HFFc6 (cell line): ENCODE data around the gene TMEM236. TPM values are rescaled to one million over a fixed set of nuclear protein-coding genes. Genes with fewer than 3 reads are reported as not detected.

Source experiments
- DNase-seq: peaks from one replicate; pipeline ENCODE4 v3.0.0-alpha.2; 2018
- H3K27ac Mint-ChIP-seq: 2 replicates; pipeline ENCODE4 v1.8.0; 2020; ENCODE audit warnings: mild to moderate bottlenecking, mixed read lengths
- H3K27me3 Mint-ChIP-seq: 2 replicates; pipeline ENCODE4 v1.8.0; 2021; ENCODE audit warnings: mild to moderate bottlenecking, moderate library complexity, mixed read lengths; ENCODE audit not compliant: insufficient read depth
- H3K36me3 Mint-ChIP-seq: 2 replicates; pipeline ENCODE4 v1.8.0; 2021; ENCODE audit warnings: low read depth, mixed read lengths
- H3K4me1 Mint-ChIP-seq: 2 replicates; pipeline ENCODE4 v1.8.0; 2020; ENCODE audit warnings: low read depth, mixed read lengths
- H3K4me3 Mint-ChIP-seq: 2 replicates; pipeline ENCODE4 v1.8.0; 2020; ENCODE audit warnings: mild to moderate bottlenecking, moderate library complexity, mixed read lengths
- H3K9me3 Mint-ChIP-seq: 2 replicates; pipeline ENCODE4 v1.8.0; 2020; ENCODE audit warnings: mild to moderate bottlenecking, mixed read lengths
- CTCF ChIP-seq: fragments of 200-600 bp; sonication (generic); IDR thresholded peaks from 2 replicates; pipeline ENCODE4 v1.5.0; 2021; ENCODE audit warnings: antibody characterized with exemption, mild to moderate bottlenecking
- total RNA-seq, 6 experiments: library from RNA; stranded (reverse); fragmentation: NEBNext Ultra II Directional; extraction: Animal tissue kit (Norgen Biotek cat#: 25700); gene quantifications; 2 replicates in 1 of 6; 3 replicates in 5 of 6; pipeline ENCODE4 v1.2.3, GENCODE V29; 2021

TMEM236 gene
- total RNA-seq, 6 experiments from 2014 or later, result 0.07 to 0.20 (median 0.09) TPM

GRCh38 chr10:17743437-17743836 lies 8.6 kb upstream of the TMEM236 start:
- no peaks in the 10 kb centered on the region; the same call in 1 of the 2 replicates for H3K27me3 Mint-ChIP-seq
- peaks cover 15% of the 10 kb centered on the region for H3K4me1 Mint-ChIP-seq
- H3K9me3 Mint-ChIP-seq, result no peaks in the 10 kb centered on the region
- DNase-seq, result no peak
- no peak for TF ChIP-seq CTCF
- no peak overlapping the region for H3K27ac Mint-ChIP-seq
- no peak overlapping the region for H3K4me3 Mint-ChIP-seq
- no peaks in the 10 kb centered on the region for H3K36me3 Mint-ChIP-seq

- no peak overlapping the region for H3K27ac Mint-ChIP-seq
- no peaks in the 10 kb centered on the region for H3K9me3 Mint-ChIP-seq
Measured at GRCh38 chr10:17744341-17744861, 7.6 kb upstream of the TMEM236 start.

GRCh38 chr10:17747883-17748550 lies 4.0 kb upstream of the TMEM236 start:
- Mint-ChIP-seq H3K36me3 (no peaks in the 10 kb centered on the region), H3K4me1 (peaks cover 11% of the 10 kb centered on the region), H3K4me3 (no peak overlapping the region), H3K27me3 (no peaks in the 10 kb centered on the region; the same call in 1 of the 2 replicates), H3K27ac (no peak overlapping the region), H3K9me3 (no peaks in the 10 kb centered on the region)
- TF ChIP-seq CTCF, result no peak
- no peak for DNase-seq

More at GRCh38 chr10:17744341-17744861, 7.6 kb upstream of the TMEM236 start:
- no peak overlapping the region for H3K4me3 Mint-ChIP-seq
- no peaks in the 10 kb centered on the region for H3K36me3 Mint-ChIP-seq
- H3K27me3 Mint-ChIP-seq, result no peaks in the 10 kb centered on the region
- no peak for TF ChIP-seq CTCF
- no peak for DNase-seq
- peaks cover 15% of the 10 kb centered on the region for H3K4me1 Mint-ChIP-seq

GRCh38 chr10:17749890-17750289 lies 2.1 kb upstream of the TMEM236 start:
- Mint-ChIP-seq H3K4me1 (peaks cover 7% of the 10 kb centered on the region; the same call in 1 of the 2 replicates), H3K36me3 (no peaks in the 10 kb centered on the region), H3K4me3 (no peak overlapping the region), H3K27ac (no peak overlapping the region), H3K27me3 (no peaks in the 10 kb centered on the region; the same call in 1 of the 2 replicates), H3K9me3 (no peaks in the 10 kb centered on the region)
- DNase-seq, result no peak
- TF ChIP-seq CTCF, result no peak

- Mint-ChIP-seq H3K9me3 (no peaks in the 10 kb centered on the region), H3K36me3 (0 out of 2 replicates have a peak, but pooled peaks cover 1% of the 10 kb centered on the region), H3K4me1 (peaks cover 16% of the 10 kb centered on the region), H3K27me3 (no peaks in the 10 kb centered on the region; the same call in 1 of the 2 replicates), H3K4me3 (peak overlapping the region; percentile 31; the same call in 1 of the 2 replicates), H3K27ac (no peak overlapping the region)
- no peak for DNase-seq
- no peak for TF ChIP-seq CTCF
Measured at GRCh38 chr10:17756557-17757217, 4.7 kb downstream of the TMEM236 start.
